Sigmoid colon (tissue), 4 donors: ENCODE results near the gene KRTAP9-7.

Experiments
- EP300 ChIP-seq, 4 donors: sonication (generic); formaldehyde crosslinking; IDR thresholded peaks; one replicate each; pipeline ENCODE4 v1.6.1; 2017; ENCODE audit warnings: antibody characterized with exemption in 4 of 4
- POLR2A ChIP-seq, 2 donors: fragments of 450-650 bp; IDR thresholded peaks; one replicate each; pipeline ENCODE4 v1.6.1; 2016; ENCODE audit warnings: antibody characterized with exemption in 2 of 2, mild to moderate bottlenecking in 2 of 2, moderate library complexity in 2 of 2
- POLR2AphosphoS5 ChIP-seq, 4 donors: sonication (generic); formaldehyde crosslinking; IDR thresholded peaks; one replicate each; pipeline ENCODE4 v1.6.1; 2017; ENCODE audit warnings: antibody characterized with exemption in 4 of 4
- TF ChIP-seq, protein P1 (sequence below), 4 experiments: fragments of 450-650 bp in 3 of 4; fragments of 200-600 bp in 1 of 4; IDR thresholded peaks; one replicate each; pipeline ENCODE4 v1.5.1; 2016 to 2019; ENCODE audit warnings: antibody characterized with exemption in 4 of 4, mild to moderate bottlenecking in 3 of 4, moderate library complexity in 2 of 4

DNA sequence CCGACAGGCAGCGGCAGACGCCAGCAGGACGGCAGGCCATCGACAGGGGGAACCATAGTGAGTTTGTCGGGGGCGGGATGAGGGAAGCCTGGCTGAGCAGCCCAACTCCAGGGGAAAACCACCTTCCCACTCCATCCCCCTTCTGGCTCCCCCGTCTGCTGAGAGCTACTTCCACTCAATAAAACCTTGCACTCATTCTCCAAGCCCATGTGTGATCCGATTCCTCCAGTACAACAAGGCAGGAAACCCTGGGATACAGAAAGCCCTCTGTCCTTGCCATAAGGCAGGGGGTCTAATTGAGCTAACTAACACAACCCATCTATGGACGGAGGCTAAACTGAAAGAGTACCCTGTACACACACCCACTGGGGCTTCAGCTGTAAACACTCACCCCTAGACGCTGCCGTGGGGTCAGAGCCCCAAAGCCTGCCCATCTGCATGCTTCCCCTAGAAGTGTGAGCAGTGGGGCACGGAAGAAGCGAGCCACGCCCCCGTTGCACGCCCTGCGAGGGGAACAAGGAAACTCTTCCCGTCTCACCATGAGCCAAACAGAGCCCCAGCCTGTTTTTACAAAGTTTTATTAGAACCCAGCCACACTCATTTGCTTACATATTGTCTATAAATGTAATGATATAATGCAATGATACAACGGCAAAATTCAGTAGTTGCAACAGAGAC lies 23.1 kb downstream of the KRTAP9-7 start:
- TF ChIP-seq EP300 (IDR thresholded peaks at IDR 0.05) (no peak), POLR2A (IDR thresholded peaks at IDR 0.05) (no peak), POLR2AphosphoS5 (IDR thresholded peaks at IDR 0.05) (no peak)
- TF ChIP-seq, protein P1, sequence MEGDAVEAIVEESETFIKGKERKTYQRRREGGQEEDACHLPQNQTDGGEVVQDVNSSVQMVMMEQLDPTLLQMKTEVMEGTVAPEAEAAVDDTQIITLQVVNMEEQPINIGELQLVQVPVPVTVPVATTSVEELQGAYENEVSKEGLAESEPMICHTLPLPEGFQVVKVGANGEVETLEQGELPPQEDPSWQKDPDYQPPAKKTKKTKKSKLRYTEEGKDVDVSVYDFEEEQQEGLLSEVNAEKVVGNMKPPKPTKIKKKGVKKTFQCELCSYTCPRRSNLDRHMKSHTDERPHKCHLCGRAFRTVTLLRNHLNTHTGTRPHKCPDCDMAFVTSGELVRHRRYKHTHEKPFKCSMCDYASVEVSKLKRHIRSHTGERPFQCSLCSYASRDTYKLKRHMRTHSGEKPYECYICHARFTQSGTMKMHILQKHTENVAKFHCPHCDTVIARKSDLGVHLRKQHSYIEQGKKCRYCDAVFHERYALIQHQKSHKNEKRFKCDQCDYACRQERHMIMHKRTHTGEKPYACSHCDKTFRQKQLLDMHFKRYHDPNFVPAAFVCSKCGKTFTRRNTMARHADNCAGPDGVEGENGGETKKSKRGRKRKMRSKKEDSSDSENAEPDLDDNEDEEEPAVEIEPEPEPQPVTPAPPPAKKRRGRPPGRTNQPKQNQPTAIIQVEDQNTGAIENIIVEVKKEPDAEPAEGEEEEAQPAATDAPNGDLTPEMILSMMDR (IDR thresholded peaks at IDR 0.05) = no peak
